RWPE2 (cell line): ENCODE results near the gene SPATA6L.

ENCODE experiments used
- ATAC-seq: fragments of 200-7000 bp; cut with Tn5 transposase; 3 replicates; pipeline ENCODE4 v1.9.1; 2021; ENCODE audit warnings: low read depth
- DNase-seq: peaks from one replicate; pipeline ENCODE4 v3.0.0-alpha.2; 2020; ENCODE audit warnings: low spot score
- H3K27ac ChIP-seq: fragments of 450-650 bp; 2 replicates; pipeline ENCODE4 v1.5.1; 2017; ENCODE audit warnings: mild to moderate bottlenecking; ENCODE audit not compliant: poor library complexity, severe bottlenecking
- H3K27me3 ChIP-seq: fragments of 250-450 bp; sonication (Bioruptor Pico); 2 replicates; pipeline ENCODE4 v1.5.1; 2021; ENCODE audit warnings: mild to moderate bottlenecking, moderate library complexity; ENCODE audit not compliant: insufficient read depth, poor library complexity, severe bottlenecking
- H3K36me3 ChIP-seq: fragments of 250-450 bp; sonication (Bioruptor Pico); 2 replicates; pipeline ENCODE4 v1.5.1; 2020; ENCODE audit warnings: low read depth, mild to moderate bottlenecking, moderate library complexity
- H3K4me1 ChIP-seq: fragments of 250-450 bp; sonication (Bioruptor Pico); 2 replicates; pipeline ENCODE4 v1.5.1; 2021; ENCODE audit warnings: mild to moderate bottlenecking, moderate library complexity; ENCODE audit not compliant: insufficient read depth, poor library complexity, severe bottlenecking
- H3K4me3 ChIP-seq: fragments of 250-450 bp; sonication (Bioruptor Pico); 2 replicates; pipeline ENCODE4 v1.5.1; 2021; ENCODE audit warnings: mild to moderate bottlenecking, moderate library complexity; ENCODE audit not compliant: severe bottlenecking
- H3K9me3 ChIP-seq: fragments of 250-450 bp; sonication (Bioruptor Pico); 2 replicates; pipeline ENCODE4 v1.5.1; 2021; ENCODE audit warnings: mild to moderate bottlenecking, moderate library complexity; ENCODE audit not compliant: severe bottlenecking
- CTCF ChIP-seq: fragments of 450-650 bp; IDR thresholded peaks from one replicate; pipeline ENCODE4 v1.5.1; 2017; ENCODE audit warnings: mild to moderate bottlenecking, moderate library complexity; ENCODE audit not compliant: poor library complexity, severe bottlenecking

The SPATA6L gene

GRCh38 chr9:4639420-4639819 lies 26.9 kb downstream of the SPATA6L start:
- DNase-seq: no peak
- Histone ChIP-seq H3K4me1 (no peaks in the 10 kb centered on the region), H3K36me3 (no peaks in the 10 kb centered on the region), H3K27me3 (no peaks in the 10 kb centered on the region), H3K9me3 (no peaks in the 10 kb centered on the region), H3K27ac (no peak overlapping the region), H3K4me3 (no peak overlapping the region)
- no peak for TF ChIP-seq CTCF
- ATAC-seq: no peak

GRCh38 chr9:4638968-4639367 lies 27.3 kb downstream of the SPATA6L start:
- H3K4me1 ChIP-seq: no peaks in the 10 kb centered on the region
- H3K27me3 ChIP-seq: no peaks in the 10 kb centered on the region
- DNase-seq (no peak), ATAC-seq (no peak)
- no peak overlapping the region for H3K4me3 ChIP-seq
- H3K36me3 ChIP-seq: no peaks in the 10 kb centered on the region
- H3K9me3 ChIP-seq: no peaks in the 10 kb centered on the region
- no peak for TF ChIP-seq CTCF
- H3K27ac ChIP-seq: no peak overlapping the region

- no peak for DNase-seq
- Histone ChIP-seq H3K9me3 (no peaks in the 10 kb centered on the region), H3K4me1 (no peaks in the 10 kb centered on the region), H3K27ac (no peak overlapping the region), H3K4me3 (no peak overlapping the region), H3K36me3 (no peaks in the 10 kb centered on the region), H3K27me3 (no peaks in the 10 kb centered on the region)
- no peak; the same call in 2 of the 3 replicates for ATAC-seq
- peak; percentile 5 for TF ChIP-seq CTCF
Observed at GRCh38 chr9:4630836-4631235, 35.4 kb downstream of the SPATA6L start.

- Histone ChIP-seq H3K4me1 (no peaks in the 10 kb centered on the region), H3K27me3 (no peaks in the 10 kb centered on the region), H3K9me3 (no peaks in the 10 kb centered on the region), H3K36me3 (no peaks in the 10 kb centered on the region), H3K27ac (no peak overlapping the region), H3K4me3 (no peak overlapping the region)
- DNase-seq: no peak
- no peak for ATAC-seq
- TF ChIP-seq CTCF: no peak
Observed at GRCh38 chr9:4622016-4622415, 44.3 kb downstream of the SPATA6L start.

- no peaks in the 10 kb centered on the region for H3K27me3 ChIP-seq
- no peaks in the 10 kb centered on the region for H3K36me3 ChIP-seq
- H3K4me3 ChIP-seq: no peak overlapping the region
- no peak for ATAC-seq
- H3K4me1 ChIP-seq: no peaks in the 10 kb centered on the region
- no peaks in the 10 kb centered on the region for H3K9me3 ChIP-seq
- TF ChIP-seq CTCF: no peak
- no peak overlapping the region for H3K27ac ChIP-seq
- no peak for DNase-seq
Observed at GRCh38 chr9:4620881-4621555, 45.3 kb downstream of the SPATA6L start.
